HL-60 (cell line): Measurements from ENCODE around the gene GPR45.

ENCODE experiments used
- GABPA ChIP-seq: IDR thresholded peaks from 2 replicates; pipeline ENCODE4 v1.6.1; 2012; ENCODE audit warnings: low read depth
- POLR2AphosphoS5 ChIP-seq: IDR thresholded peaks from 2 replicates; pipeline ENCODE4 v1.6.1; 2012; ENCODE audit warnings: low read depth
- SPI1 ChIP-seq: IDR thresholded peaks from 2 replicates; pipeline ENCODE4 v1.6.1; 2012; ENCODE audit warnings: low read depth, mild to moderate bottlenecking, borderline replicate concordance
- TF ChIP-seq, protein P1 (sequence below): IDR thresholded peaks from one replicate; pipeline ENCODE4 v1.5.1; 2011; ENCODE audit warnings: low read length, control low read depth, inconsistent platforms; ENCODE audit not compliant: insufficient read depth
- TF ChIP-seq, protein P2 (sequence below): IDR thresholded peaks from 2 replicates; pipeline ENCODE4 v1.6.1; 2012; ENCODE audit warnings: low read depth; ENCODE audit not compliant: insufficient replicate concordance

DNA sequence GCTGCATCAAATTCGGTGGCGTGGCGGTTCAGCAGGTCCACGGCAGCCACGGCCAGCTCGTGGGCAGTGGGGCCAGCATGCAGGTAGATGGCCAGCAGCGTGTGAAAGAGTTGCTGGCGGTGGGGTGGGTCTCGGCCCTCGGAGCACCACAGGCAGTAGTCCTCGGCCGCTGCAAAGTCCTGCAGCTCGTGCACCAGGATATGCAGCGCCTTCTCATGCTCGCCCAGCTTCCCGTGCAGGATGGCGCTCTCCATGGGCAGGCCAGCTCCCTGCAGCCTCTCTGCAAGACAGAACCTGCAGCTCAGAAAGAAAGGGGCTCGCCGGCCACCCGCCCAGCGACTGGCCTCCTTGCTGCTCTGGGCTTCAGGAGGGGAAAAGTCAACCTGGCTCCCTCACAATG, 27.9 kb downstream of the GPR45 start:
- TF ChIP-seq POLR2AphosphoS5 (no peak), SPI1 (no peak), GABPA (no peak)
- TF ChIP-seq, protein P1, sequence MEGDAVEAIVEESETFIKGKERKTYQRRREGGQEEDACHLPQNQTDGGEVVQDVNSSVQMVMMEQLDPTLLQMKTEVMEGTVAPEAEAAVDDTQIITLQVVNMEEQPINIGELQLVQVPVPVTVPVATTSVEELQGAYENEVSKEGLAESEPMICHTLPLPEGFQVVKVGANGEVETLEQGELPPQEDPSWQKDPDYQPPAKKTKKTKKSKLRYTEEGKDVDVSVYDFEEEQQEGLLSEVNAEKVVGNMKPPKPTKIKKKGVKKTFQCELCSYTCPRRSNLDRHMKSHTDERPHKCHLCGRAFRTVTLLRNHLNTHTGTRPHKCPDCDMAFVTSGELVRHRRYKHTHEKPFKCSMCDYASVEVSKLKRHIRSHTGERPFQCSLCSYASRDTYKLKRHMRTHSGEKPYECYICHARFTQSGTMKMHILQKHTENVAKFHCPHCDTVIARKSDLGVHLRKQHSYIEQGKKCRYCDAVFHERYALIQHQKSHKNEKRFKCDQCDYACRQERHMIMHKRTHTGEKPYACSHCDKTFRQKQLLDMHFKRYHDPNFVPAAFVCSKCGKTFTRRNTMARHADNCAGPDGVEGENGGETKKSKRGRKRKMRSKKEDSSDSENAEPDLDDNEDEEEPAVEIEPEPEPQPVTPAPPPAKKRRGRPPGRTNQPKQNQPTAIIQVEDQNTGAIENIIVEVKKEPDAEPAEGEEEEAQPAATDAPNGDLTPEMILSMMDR: no peak
- TF ChIP-seq, protein P2, sequence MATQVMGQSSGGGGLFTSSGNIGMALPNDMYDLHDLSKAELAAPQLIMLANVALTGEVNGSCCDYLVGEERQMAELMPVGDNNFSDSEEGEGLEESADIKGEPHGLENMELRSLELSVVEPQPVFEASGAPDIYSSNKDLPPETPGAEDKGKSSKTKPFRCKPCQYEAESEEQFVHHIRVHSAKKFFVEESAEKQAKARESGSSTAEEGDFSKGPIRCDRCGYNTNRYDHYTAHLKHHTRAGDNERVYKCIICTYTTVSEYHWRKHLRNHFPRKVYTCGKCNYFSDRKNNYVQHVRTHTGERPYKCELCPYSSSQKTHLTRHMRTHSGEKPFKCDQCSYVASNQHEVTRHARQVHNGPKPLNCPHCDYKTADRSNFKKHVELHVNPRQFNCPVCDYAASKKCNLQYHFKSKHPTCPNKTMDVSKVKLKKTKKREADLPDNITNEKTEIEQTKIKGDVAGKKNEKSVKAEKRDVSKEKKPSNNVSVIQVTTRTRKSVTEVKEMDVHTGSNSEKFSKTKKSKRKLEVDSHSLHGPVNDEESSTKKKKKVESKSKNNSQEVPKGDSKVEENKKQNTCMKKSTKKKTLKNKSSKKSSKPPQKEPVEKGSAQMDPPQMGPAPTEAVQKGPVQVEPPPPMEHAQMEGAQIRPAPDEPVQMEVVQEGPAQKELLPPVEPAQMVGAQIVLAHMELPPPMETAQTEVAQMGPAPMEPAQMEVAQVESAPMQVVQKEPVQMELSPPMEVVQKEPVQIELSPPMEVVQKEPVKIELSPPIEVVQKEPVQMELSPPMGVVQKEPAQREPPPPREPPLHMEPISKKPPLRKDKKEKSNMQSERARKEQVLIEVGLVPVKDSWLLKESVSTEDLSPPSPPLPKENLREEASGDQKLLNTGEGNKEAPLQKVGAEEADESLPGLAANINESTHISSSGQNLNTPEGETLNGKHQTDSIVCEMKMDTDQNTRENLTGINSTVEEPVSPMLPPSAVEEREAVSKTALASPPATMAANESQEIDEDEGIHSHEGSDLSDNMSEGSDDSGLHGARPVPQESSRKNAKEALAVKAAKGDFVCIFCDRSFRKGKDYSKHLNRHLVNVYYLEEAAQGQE: no peak
